ENCODE data around the gene AGAP2.

DNA sequence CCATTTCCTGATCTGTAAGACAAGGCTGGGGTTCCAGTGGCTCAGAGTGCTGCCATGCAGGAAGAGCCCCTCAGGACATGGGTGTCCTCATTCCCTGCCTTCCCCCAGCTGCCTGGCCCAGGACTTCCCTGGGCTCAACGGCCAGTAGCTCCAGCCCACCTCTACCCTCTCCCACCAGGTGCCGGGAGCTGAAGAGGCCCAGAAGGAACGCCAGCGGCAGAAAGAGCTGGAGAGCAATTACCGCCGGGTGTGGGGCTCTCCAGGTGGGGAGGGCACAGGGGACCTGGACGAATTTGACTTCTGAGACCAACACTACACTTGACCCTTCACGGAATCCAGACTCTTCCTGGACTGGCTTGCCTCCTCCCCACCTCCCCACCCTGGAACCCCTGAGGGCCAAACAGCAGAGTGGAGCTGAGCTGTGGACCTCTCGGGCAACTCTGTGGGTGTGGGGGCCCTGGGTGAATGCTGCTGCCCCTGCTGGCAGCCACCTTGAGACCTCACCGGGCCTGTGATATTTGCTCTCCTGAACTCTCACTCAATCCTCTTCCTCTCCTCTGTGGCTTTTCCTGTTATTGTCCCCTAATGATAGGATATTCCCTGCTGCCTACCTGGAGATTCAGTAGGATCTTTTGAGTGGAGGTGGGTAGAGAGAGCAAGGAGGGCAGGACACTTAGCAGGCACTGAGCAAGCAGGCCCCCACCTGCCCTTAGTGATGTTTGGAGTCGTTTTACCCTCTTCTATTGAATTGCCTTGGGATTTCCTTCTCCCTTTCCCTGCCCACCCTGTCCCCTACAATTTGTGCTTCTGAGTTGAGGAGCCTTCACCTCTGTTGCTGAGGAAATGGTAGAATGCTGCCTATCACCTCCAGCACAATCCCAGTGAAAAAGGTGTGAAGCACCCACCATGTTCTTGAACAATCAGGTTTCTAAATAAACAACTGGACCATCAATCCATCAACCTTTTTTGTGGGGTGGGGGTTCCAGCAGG, 17.6 kb downstream of the AGAP2 start:
- TF ChIP-seq POLR2AphosphoS5 (IDR thresholded peaks at IDR 0.05) (no peak), POLR2A (IDR thresholded peaks at IDR 0.05) (no peak), EP300 (IDR thresholded peaks at IDR 0.05; ENCODE audit: low read depth) (no peak)
- TF ChIP-seq, protein P1, sequence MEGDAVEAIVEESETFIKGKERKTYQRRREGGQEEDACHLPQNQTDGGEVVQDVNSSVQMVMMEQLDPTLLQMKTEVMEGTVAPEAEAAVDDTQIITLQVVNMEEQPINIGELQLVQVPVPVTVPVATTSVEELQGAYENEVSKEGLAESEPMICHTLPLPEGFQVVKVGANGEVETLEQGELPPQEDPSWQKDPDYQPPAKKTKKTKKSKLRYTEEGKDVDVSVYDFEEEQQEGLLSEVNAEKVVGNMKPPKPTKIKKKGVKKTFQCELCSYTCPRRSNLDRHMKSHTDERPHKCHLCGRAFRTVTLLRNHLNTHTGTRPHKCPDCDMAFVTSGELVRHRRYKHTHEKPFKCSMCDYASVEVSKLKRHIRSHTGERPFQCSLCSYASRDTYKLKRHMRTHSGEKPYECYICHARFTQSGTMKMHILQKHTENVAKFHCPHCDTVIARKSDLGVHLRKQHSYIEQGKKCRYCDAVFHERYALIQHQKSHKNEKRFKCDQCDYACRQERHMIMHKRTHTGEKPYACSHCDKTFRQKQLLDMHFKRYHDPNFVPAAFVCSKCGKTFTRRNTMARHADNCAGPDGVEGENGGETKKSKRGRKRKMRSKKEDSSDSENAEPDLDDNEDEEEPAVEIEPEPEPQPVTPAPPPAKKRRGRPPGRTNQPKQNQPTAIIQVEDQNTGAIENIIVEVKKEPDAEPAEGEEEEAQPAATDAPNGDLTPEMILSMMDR (IDR thresholded peaks at IDR 0.05): no peak

Measured in transverse colon (tissue), 4 donors.